NCI-H187 treated with DMSO at 0.1 percent for 48 hours (cell line): ENCODE data around the gene CCND3.
A peak's percentile ranks its signal among the peaks of the same experiment; 100 is the strongest.

Experiments used
- DNase-seq: peaks from one replicate; lab custom pipeline; 2025; lab: John Stamatoyannopoulos, UW

CCND3 gene

DNA sequence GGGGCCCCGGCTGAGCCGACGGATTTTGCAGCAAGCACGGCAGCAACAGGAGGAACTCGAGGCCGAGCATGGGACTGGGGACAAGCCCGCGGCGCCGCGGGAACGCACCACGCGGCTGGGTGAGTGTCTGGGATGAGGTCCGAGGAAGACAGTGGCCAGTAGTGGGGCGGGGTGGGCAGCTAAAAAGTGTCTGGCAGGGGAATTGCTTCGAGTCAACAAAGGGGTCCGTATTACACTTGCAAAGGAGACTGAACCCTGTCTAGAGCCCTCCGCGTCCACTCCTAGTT lies 20.0 kb downstream of the CCND3 start:
- no peak for DNase-seq

DNA sequence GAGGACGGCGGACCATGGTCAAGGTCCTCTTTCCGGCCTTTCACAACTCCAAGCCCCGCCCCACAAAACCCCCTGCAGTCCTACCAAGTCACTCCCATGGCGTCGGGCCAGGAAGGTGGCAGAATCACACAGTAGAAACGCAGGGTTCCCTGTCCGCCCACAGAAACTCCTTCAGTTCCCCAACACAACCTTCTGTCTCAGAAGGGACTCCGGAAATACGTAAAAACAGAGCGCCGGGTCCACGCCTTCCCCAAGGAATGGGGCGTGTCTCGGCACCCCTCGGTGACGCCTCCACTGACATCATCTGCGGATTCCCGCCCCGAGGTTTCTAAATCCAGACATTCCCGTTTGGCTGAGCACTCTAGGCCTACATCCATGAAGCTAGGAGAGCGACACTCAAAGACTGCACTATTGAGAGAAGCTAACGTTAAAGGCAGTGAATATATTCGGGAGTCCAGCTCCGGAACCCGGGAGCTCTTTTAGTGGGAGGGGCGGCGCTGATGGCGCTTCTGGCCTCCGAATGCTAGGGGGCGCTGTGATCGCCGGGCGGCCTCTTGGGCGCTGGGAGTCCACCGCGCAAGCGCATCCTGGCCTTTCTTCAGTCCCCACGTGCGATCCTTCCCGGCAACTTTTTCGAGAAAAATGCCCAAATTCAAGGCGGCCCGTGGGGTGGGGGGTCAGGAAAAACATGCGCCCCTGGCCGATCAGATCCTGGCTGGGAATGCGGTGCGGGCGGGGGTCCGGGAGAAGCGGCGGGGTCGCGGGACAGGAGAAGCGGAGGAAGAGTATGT lies 20.5 kb downstream of the CCND3 start, which contains the start of the genes BYSL and MED20:
Gene BYSL, plus strand, starts transcription at position 579 of the 791 bp plus-strand sequence. Its CDS starts 64 bp downstream, at position 643.
Gene MED20, minus strand, starts transcription at position 219 of the 791 bp plus-strand sequence. Its CDS starts 121 bp downstream, at position 98.
- peak; percentile 76 for DNase-seq

DNA sequence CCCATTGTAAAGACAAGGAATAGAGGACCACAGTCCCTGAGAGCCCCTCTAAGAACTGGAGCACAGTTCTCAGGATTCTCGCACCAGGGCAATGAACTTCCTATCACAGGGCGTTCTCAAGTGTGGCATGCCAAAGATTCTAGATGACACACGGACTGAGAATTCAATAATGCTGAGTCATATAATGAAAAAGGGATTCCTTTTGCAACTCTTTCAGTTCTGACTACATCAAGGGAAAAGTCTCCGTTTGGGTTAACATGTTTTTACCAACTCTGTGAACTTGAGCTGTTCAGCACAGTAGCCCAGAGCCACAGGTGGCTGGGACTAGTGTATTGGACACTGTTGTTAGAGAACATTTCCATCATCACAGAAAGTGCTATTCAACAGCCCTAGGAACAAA lies 24.1 kb downstream of the CCND3 start:
- DNase-seq, result no peak

GRCh38 chr6:41914869-41915530 lies 26.6 kb downstream of the CCND3 start:
- no peak for DNase-seq

GRCh38 chr6:41914343-41914742 lies 27.3 kb downstream of the CCND3 start:
- no peak for DNase-seq

DNA sequence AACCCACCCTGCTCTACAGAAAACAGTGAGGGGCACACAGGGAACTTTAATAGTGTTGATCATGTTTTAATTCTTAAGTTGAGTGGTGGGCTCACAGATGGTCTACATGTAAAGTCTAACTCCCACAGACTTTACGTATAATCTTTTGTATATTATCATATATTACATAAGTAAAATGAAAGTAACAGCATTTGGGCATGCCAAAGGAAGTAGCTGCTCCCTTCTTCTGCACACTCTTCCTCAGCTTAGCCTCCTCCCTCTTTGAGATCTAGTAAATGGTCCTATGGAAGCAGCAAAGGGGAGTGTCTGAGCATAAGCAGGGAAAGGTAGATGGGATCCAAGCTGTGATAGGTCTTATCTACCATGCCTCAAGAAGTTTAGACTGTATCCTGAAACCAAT lies 31.9 kb downstream of the CCND3 start:
- no peak for DNase-seq

GRCh38 chr6:41901882-41902519 lies 39.6 kb downstream of the CCND3 start:
- DNase-seq, result no peak

- no peak for DNase-seq
Measured at GRCh38 chr6:41900861-41901260, 40.7 kb downstream of the CCND3 start.

- DNase-seq, result no peak
Measured at GRCh38 chr6:41896281-41896680, 45.3 kb downstream of the CCND3 start.

DNA sequence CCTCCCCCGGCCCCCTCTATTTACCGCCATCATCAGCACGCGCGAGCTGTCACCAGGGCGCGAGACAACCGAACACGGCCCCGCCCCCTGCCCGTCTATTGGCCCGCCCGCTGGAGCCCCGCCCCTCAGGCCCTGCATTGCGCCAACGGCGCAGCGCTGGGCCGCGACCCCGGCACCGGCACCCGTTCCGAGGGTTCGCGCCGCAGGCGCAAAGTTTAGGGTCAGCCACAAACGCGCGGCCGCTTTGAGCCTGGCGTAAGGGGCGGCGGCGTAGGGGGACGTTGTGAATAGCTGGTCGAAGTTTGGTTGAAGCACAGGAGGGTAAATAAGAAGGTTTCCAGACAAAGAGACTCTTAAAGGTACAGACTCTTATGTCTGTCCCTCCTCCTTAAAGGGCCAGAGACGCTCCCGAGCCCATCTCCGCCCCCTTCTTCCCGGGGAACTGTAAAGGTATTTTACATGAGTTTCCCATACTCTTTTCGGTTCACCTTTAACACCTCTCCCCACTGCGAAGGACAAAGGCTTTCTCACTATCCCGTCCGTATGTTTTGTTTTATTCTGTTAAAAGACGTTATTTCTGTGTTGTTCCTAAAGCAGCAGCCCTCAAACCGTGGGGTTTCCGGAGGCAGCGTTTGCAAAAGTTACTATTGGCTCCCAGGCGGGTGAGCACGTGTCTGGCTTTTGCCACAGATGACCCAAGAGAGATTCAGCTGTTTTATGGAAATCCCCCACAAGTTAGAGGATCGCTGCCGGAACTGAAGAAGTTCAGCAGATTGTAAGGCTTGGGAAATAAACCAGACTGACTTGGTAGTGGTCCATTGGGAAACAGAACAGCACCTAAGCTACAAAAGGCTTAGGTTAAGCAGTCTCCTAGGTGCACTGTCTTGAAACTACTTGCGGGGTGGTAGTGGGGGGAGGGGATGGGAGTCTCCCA lies 46.0 kb downstream of the CCND3 start, which contains the start of gene USP49:
Gene USP49, minus strand, starts transcription at position 76 of the 934 bp plus-strand sequence. CDS start 88,392 bp downstream, outside the sequence.
- peak; percentile 34 for DNase-seq

- DNase-seq, result no peak
Measured at GRCh38 chr6:41894366-41895299, 47.0 kb downstream of the CCND3 start.

- no peak for DNase-seq
Measured at GRCh38 chr6:41892921-41893564, 48.6 kb downstream of the CCND3 start.

GRCh38 chr6:41887331-41887751 lies 54.3 kb downstream of the CCND3 start:
- DNase-seq, result no peak

- no peak for DNase-seq
Measured at GRCh38 chr6:41885930-41886329, 55.7 kb downstream of the CCND3 start.

- DNase-seq, result no peak
Measured at GRCh38 chr6:41884957-41885356, 56.7 kb downstream of the CCND3 start.
